GM12878 (cell line): ENCODE results near the gene SYCE3. TPM values are rescaled to one million over a fixed set of nuclear protein-coding genes. Genes with fewer than 3 reads are reported as not detected.

Source experiments
- ATAC-seq: fragments of 200-7000 bp; cut with Tn5 transposase; 3 replicates; pipeline ENCODE4 v1.9.1; 2020; ENCODE audit warnings: mild to moderate bottlenecking, moderate library complexity
- BruUV-seq: library from RNA; stranded (reverse); fragments of 400-500 nt; replicated peaks from 2 replicates; lab custom pipeline; 2021; lab: Mats Ljungman, UMichigan
- CTCF ChIA-PET: fragments of 300-600 bp; sonication (Branson Sonifier 250); formaldehyde crosslinking; extraction: SDS; loops from one replicate; lab custom pipeline; 2021; ENCODE audit warnings: inconsistent platforms; lab: Yijun Ruan, JAX
- POLR2A ChIA-PET: fragments of 350-600 bp; formaldehyde crosslinking; extraction: SDS; loops from one replicate; lab custom pipeline; 2021; ENCODE audit warnings: inconsistent platforms; lab: Charles Lee
- RAD21 ChIA-PET: fragments of 300-600 bp; sonication (Branson Sonifier 250); formaldehyde crosslinking; loops from one replicate; lab custom pipeline; 2023; ENCODE audit warnings: antibody characterized with exemption; ENCODE audit not compliant: unreplicated experiment; lab: Charles Lee
- SMC1A ChIA-PET: fragments of 300-600 bp; sonication (Branson Sonifier 250); formaldehyde crosslinking; loops from one replicate; lab custom pipeline; 2023; ENCODE audit not compliant: unreplicated experiment, uncharacterized antibody; lab: Charles Lee
- DNase-seq: peaks from one replicate; pipeline ENCODE4 v3.0.0-alpha.2; 2011; ENCODE audit warnings: low read depth, low spot score
- FAIRE-seq: peaks from 3 replicates; lab custom pipeline; 2011; peaks lifted over from hg19 to GRCh38; lab: Jason Lieb, UNC
- H2AFZ ChIP-seq: 2 replicates; pipeline ENCODE4 v1.6.0; 2011; ENCODE audit warnings: low read depth, low read length, control low read depth; ENCODE audit not compliant: control insufficient read depth
- H3K27ac ChIP-seq: 2 replicates; pipeline ENCODE4 v1.5.1; 2011; ENCODE audit warnings: control low read depth; ENCODE audit not compliant: control insufficient read depth, insufficient read depth
- H3K27me3 ChIP-seq, 2 experiments: replicated peaks in 1 of 2; 2 replicates each; pipeline versions ENCODE4 v1.6.0 to v1.6.1; 2011; ENCODE audit warnings: low read length in 1 of 2; ENCODE audit not compliant: control insufficient read depth in 2 of 2, insufficient read depth in 2 of 2
- H3K36me3 ChIP-seq, 2 experiments: 2 replicates each; pipeline ENCODE4 v1.5.1; 2011; ENCODE audit warnings: low read length in 1 of 2; ENCODE audit not compliant: control insufficient read depth in 2 of 2, insufficient read depth in 2 of 2
- H3K4me1 ChIP-seq: 2 replicates; pipeline ENCODE4 v1.6.1; 2011; ENCODE audit warnings: mild to moderate bottlenecking, low read length, moderate library complexity, mixed read lengths; ENCODE audit not compliant: control insufficient read depth, insufficient read depth
- H3K4me2 ChIP-seq: 2 replicates; pipeline ENCODE4 v1.6.0; 2011; ENCODE audit warnings: control low read depth; ENCODE audit not compliant: control insufficient read depth, insufficient read depth
- H3K4me3 ChIP-seq: fragments of 200-600 bp; sonication (generic); 2 replicates; pipeline ENCODE4 v1.5.1; 2016
- H3K79me2 ChIP-seq: 2 replicates; pipeline ENCODE4 v1.6.0; 2011; ENCODE audit warnings: low read length; ENCODE audit not compliant: control insufficient read depth, insufficient read depth
- H3K9ac ChIP-seq: 2 replicates; pipeline ENCODE4 v1.8.0; 2011; ENCODE audit warnings: low read length, control low read depth, mixed read lengths; ENCODE audit not compliant: control insufficient read depth, insufficient read depth
- H3K9me3 ChIP-seq: replicated peaks from 3 replicates; pipeline ENCODE4 v1.5.1; 2011; ENCODE audit warnings: mild to moderate bottlenecking, low read length; ENCODE audit not compliant: control insufficient read depth, insufficient read depth
- H4K20me1 ChIP-seq: 2 replicates; pipeline ENCODE4 v1.6.0; 2011; ENCODE audit not compliant: control insufficient read depth, insufficient read depth
- MXI1 ChIP-seq: fragments of 150-350 bp; IDR thresholded peaks from 2 replicates; pipeline ENCODE4 v1.6.1; 2011; ENCODE audit warnings: low read depth, mild to moderate bottlenecking, inconsistent platforms, low read length, improper control_type of control experiment
- POU2F2 ChIP-seq: IDR thresholded peaks from 3 replicates; pipeline ENCODE4 v1.6.1; 2011; ENCODE audit warnings: low read depth, mild to moderate bottlenecking, low read length, borderline replicate concordance
- RELB ChIP-seq: fragments of 450-650 bp; IDR thresholded peaks from 2 replicates; pipeline ENCODE4 v1.6.1; 2017; ENCODE audit warnings: low read depth, mild to moderate bottlenecking, moderate library complexity
- SMAD5 ChIP-seq: IDR thresholded peaks from 2 replicates; pipeline ENCODE4 v1.6.1; 2016; ENCODE audit warnings: antibody characterized with exemption, low read depth
- TBL1XR1 ChIP-seq: IDR thresholded peaks from 2 replicates; pipeline ENCODE4 v1.6.1; 2012; ENCODE audit warnings: low read depth, low read length, improper control_type of control experiment
- ZBTB40 ChIP-seq: fragments of 450-650 bp; IDR thresholded peaks from 2 replicates; pipeline ENCODE4 v1.6.1; 2016; ENCODE audit warnings: mild to moderate bottlenecking, moderate library complexity, borderline replicate concordance
- WGBS: methylation state at CpG from one replicate; pipeline ENCODE4 v1.1.6; 2016; ENCODE audit warnings: low lambda C conversion rate; ENCODE audit not compliant: insufficient replicate concordance, insufficient coverage; ENCODE audit errors: missing lambda C conversion rate; 5-methylcytosine and 5-hydroxymethylcytosine counted together
- in situ Hi-C: fragments of 300-500 bp; cut with MboI; formaldehyde crosslinking; loops from 9 replicates; pipeline ENCODE4 v1.14.3; 2018; ENCODE audit warnings: mixed read lengths
- intact Hi-C: fragments of 100-400 bp; cut with micrococcal nuclease; formaldehyde crosslinking; loops from one replicate; pipeline ENCODE4 v1.14.2; 2022; ENCODE audit not compliant: unreplicated experiment
- polyA plus RNA-seq, 11 experiments: library from polyadenylated mRNA; depleted of rRNA in 4 of 11; unstranded in 6 of 11; stranded (reverse) in 5 of 11; fragments of >200 nt; fragmentation: Nextera tagmentation in 4 of 11; fragmentation: Illumina TruSeq in 1 of 11; extraction: Ambion mirVana in 4 of 11; extraction: Trizol in 1 of 11; gene quantifications; 1 replicate in 1 of 11; 2 replicates in 10 of 11; pipeline versions ENCODE4 v1.2.1 to v1.2.3, GENCODE V29; 2011 to 2016; ENCODE audit warnings: inconsistent platforms in 2 of 11, missing spikeins in 2 of 11, low read depth in 1 of 11
- total RNA-seq, 4 experiments: library from RNA; depleted of rRNA in 3 of 4; stranded (reverse); fragments of >200 nt in 3 of 4; fragmentation: Illumina TruSeq in 1 of 4; extraction: Trizol in 1 of 4; gene quantifications; 2 replicates each; pipeline versions ENCODE4 v1.2.1 to v1.2.3, GENCODE V29; 2013 to 2021
- TF ChIP-seq, protein P1 (sequence below): fragments of 450-650 bp; formaldehyde crosslinking; IDR thresholded peaks from 2 replicates; pipeline ENCODE4 v1.5.0; 2022; ENCODE audit warnings: mild to moderate bottlenecking, missing genetic modification characterization

SYCE3 gene
- total and polyA plus RNA-seq, 10 of the 15 experiments (the other 5 are each of a cell fraction or from before 2014, with no cell fraction given): 0.38 to 0.91 (median 0.76) TPM; not detected in 4

- no peak overlapping the region for H3K4me2 ChIP-seq
- H2AFZ ChIP-seq: no peak overlapping the region
- H3K27me3 ChIP-seq: no peaks in the 10 kb centered on the region; a peak in 2 of 4 replicates
- ATAC-seq: no peak
- no peaks in the 10 kb centered on the region for H3K79me2 ChIP-seq
- H3K36me3 ChIP-seq: no peaks in the 10 kb centered on the region
- CTCF ChIA-PET: no interaction called here
- H3K9me3 ChIP-seq: no peaks in the 10 kb centered on the region
- no peak for FAIRE-seq
- POLR2A ChIA-PET: no interaction called here
- TF ChIP-seq SMAD5 (no peak), RELB (no peak), TBL1XR1 (no peak)
- H3K4me3 ChIP-seq: no peak overlapping the region
- H3K27ac ChIP-seq: no peak overlapping the region
- H3K9ac ChIP-seq: no peak overlapping the region
- no peak for DNase-seq
- no peaks in the 10 kb centered on the region for H3K4me1 ChIP-seq
- RAD21 ChIA-PET: no interaction called here
- intact Hi-C loops: no loop called here
- SMC1A ChIA-PET: no interaction called here
- in situ Hi-C loops: no loop called here
- BruUV-seq: no TSS peak
- no peaks in the 10 kb centered on the region for H4K20me1 ChIP-seq
- 32% methylated on average over 12 of the region's 12 CpGs for WGBS
Measured at GRCh38 chr22:50609599-50609998, 46.9 kb upstream of the SYCE3 start.

- no peaks in the 10 kb centered on the region for H3K9me3 ChIP-seq
- DNase-seq (no peak), FAIRE-seq (no peak), ATAC-seq (no peak)
- 45% methylated on average over 10 of the region's 10 CpGs for WGBS
- H3K27ac ChIP-seq: no peak overlapping the region
- H3K9ac ChIP-seq: no peak overlapping the region
- no peaks in the 10 kb centered on the region for H3K36me3 ChIP-seq
- TF ChIP-seq, protein P1, sequence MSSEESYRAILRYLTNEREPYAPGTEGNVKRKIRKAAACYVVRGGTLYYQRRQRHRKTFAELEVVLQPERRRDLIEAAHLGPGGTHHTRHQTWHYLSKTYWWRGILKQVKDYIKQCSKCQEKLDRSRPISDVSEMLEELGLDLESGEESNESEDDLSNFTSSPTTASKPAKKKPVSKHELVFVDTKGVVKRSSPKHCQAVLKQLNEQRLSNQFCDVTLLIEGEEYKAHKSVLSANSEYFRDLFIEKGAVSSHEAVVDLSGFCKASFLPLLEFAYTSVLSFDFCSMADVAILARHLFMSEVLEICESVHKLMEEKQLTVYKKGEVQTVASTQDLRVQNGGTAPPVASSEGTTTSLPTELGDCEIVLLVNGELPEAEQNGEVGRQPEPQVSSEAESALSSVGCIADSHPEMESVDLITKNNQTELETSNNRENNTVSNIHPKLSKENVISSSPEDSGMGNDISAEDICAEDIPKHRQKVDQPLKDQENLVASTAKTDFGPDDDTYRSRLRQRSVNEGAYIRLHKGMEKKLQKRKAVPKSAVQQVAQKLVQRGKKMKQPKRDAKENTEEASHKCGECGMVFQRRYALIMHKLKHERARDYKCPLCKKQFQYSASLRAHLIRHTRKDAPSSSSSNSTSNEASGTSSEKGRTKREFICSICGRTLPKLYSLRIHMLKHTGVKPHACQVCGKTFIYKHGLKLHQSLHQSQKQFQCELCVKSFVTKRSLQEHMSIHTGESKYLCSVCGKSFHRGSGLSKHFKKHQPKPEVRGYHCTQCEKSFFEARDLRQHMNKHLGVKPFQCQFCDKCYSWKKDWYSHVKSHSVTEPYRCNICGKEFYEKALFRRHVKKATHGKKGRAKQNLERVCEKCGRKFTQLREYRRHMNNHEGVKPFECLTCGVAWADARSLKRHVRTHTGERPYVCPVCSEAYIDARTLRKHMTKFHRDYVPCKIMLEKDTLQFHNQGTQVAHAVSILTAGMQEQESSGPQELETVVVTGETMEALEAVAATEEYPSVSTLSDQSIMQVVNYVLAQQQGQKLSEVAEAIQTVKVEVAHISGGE (CRISPR knock-in tag): no peak
- TF ChIP-seq MXI1 (no peak), ZBTB40 (no peak), POU2F2 (no peak)
- intact Hi-C loops (no loop called here), in situ Hi-C loops (no loop called here)
- ChIA-PET RAD21 (no interaction called here), CTCF (interaction anchor here (0.9 kb wide), 1 partner anchor 11 kb away, joined by 5 read pairs; no protein-coding TSS in a partner anchor), SMC1A (no interaction called here), POLR2A (no interaction called here)
- H3K79me2 ChIP-seq: no peaks in the 10 kb centered on the region
- no peak overlapping the region for H2AFZ ChIP-seq
- BruUV-seq: no TSS peak
- H4K20me1 ChIP-seq: no peaks in the 10 kb centered on the region
- H3K4me3 ChIP-seq: no peak overlapping the region
- no peak overlapping the region for H3K4me2 ChIP-seq
- H3K4me1 ChIP-seq: no peaks in the 10 kb centered on the region
- H3K27me3 ChIP-seq: no peaks in the 10 kb centered on the region; a peak in 2 of 4 replicates
Measured at GRCh38 chr22:50608996-50609395, 46.3 kb upstream of the SYCE3 start.
